ENCODE data around the gene LCN9. TPM values are rescaled to one million over a fixed set of nuclear protein-coding genes. Genes with fewer than 3 reads are reported as not detected.
"Not testable (repeated sequence)": the region's sequence is repeated elsewhere in the genome, so short reads cannot be mapped to it uniquely, and the experiment has no call there.

Gene LCN9
- total and polyA plus RNA-seq, 9 of the 15 experiments (the other 6 are each of a cell fraction or from before 2014, with no cell fraction given): not detected

DNA sequence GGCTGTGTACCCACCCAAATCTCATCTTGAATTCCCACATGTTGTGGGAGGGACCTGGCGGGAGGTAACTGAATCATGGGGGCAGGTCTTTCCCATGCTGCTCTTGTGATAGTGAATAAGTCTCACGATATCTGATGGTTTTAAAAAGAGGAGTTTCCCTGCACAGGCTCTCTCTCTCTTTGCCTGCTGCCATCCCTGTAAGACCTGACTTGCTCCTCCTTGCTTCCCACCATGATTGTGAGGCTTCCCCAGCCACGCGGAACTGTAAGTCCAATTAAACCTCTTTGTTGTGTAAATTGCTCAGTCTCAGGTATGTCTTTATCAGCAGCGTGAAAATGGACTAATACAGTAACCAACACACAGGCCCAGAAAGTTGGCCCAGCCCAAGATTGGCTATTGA is 5.9 kb downstream of the LCN9 start:
- H3K4me3 ChIP-seq; H2AFZ ChIP-seq (ENCODE audit: low read depth, low read length); FAIRE-seq; H3K9ac ChIP-seq (ENCODE audit: insufficient read depth in 1 of 2, low read depth in 2 of 2, low read length in 2 of 2); intact Hi-C loops (cut with micrococcal nuclease); ATAC-seq; H3K27ac ChIP-seq (ENCODE audit: extremely low read depth, low read depth, low read length); H3K4me1 ChIP-seq (replicated peaks in 1 of 2; ENCODE audit: control insufficient read depth in 2 of 2, insufficient read depth in 2 of 2, low read length in 2 of 2); H3K9me1 ChIP-seq (ENCODE audit: control insufficient read depth, insufficient read depth, low read length); in situ Hi-C loops (cut with MboI); H4K20me1 ChIP-seq (replicated peaks; ENCODE audit: control insufficient read depth, insufficient read depth, low read length); DNase-seq (ENCODE audit: extremely low read depth in 1 of 4, low spot score in 3 of 4); CTCF ChIA-PET (ENCODE audit: low intra/inter-chr PET ratio); H3K36me3 ChIP-seq (ENCODE audit: control insufficient read depth, insufficient read depth, low read length); H3K4me2 ChIP-seq (ENCODE audit: insufficient read depth, low read length); H3K79me2 ChIP-seq (ENCODE audit: control insufficient read depth, insufficient read depth, low read length); H3K9me3 ChIP-seq (replicated peaks; ENCODE audit: control insufficient read depth, insufficient read depth, low read depth, low read length); BruUV-seq (replicated peaks): not testable (repeated sequence)
- POLR2A ChIA-PET: interaction anchor here (0.6 kb wide), 1 partner anchor 90 kb away, joined by 3 read pairs; no protein-coding TSS in a partner anchor
- peak; percentile 97 for TF ChIP-seq ZNF431 (CRISPR knock-in tag; IDR thresholded peaks at IDR 0.05)
- 0% methylated on average over 5 of the region's 5 CpGs for WGBS (ENCODE audit: insufficient coverage, low coverage, missing lambda C conversion rate)
- peaks cover 9 to 48% of the 10 kb centered on the region in 2 experiments; a peak in 4 of 5 replicates for H3K27me3 ChIP-seq (ENCODE audit: control insufficient read depth in 2 of 2, insufficient read depth in 2 of 2, low read length in 2 of 2)

DNA sequence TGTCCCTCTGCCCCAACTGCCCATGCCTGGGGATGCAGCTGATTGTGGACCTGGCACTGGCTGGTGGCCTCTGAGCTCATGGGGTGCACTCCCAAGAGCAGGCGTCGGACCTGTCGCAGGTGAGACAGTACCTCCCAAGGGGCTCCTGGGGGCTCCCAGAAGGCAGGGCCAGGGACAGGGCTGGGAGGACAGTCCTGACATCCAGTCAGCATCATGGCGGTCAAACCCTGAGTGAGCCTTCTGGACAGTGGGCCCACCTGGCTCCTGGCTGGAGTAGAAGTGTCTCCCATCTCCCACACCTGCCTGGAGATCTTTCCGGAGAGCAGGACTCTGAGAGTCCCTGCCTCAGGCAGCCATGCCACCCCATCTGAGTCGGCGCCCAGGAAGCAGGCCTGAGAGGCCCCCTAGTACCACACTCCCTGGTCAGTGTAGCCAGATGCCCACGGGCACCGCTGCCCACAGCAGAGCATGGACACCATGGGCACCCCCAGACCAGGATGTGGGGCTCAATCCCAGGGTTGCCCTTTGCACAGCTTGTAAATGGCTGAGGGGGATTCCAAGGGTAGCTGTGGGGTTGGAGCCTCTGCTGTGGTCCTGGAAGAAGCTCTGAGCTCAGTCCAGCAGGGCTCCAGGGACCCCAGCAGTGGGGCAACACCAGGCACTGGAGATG is 6.6 kb downstream of the LCN9 start:
- Histone ChIP-seq H3K4me3 (no peak overlapping the region), H4K20me1 (replicated peaks; ENCODE audit: control insufficient read depth, insufficient read depth, low read length) (peaks cover 7% of the 10 kb centered on the region; the same call in 1 of the 2 replicates), H3K27ac (ENCODE audit: extremely low read depth, low read depth, low read length) (no peak overlapping the region), H3K9ac (ENCODE audit: insufficient read depth in 1 of 2, low read depth in 2 of 2, low read length in 2 of 2) (no peak overlapping the region; a peak in 1 of 4 replicates), H3K4me2 (ENCODE audit: insufficient read depth, low read length) (no peak overlapping the region), H3K4me1 (replicated peaks in 1 of 2; ENCODE audit: control insufficient read depth in 2 of 2, insufficient read depth in 2 of 2, low read length in 2 of 2) (peaks cover 0 to 9% of the 10 kb centered on the region in 2 experiments; a peak in 1 of 5 replicates), H3K79me2 (ENCODE audit: control insufficient read depth, insufficient read depth, low read length) (no peaks in the 10 kb centered on the region), H3K27me3 (ENCODE audit: control insufficient read depth in 2 of 2, insufficient read depth in 2 of 2, low read length in 2 of 2) (peaks cover 13 to 48% of the 10 kb centered on the region in 2 experiments; a peak in 4 of 5 replicates), H3K9me3 (replicated peaks; ENCODE audit: control insufficient read depth, insufficient read depth, low read depth, low read length) (no peaks in the 10 kb centered on the region), H3K36me3 (ENCODE audit: control insufficient read depth, insufficient read depth, low read length) (no peaks in the 10 kb centered on the region), H2AFZ (ENCODE audit: low read depth, low read length) (no peak overlapping the region), H3K9me1 (ENCODE audit: control insufficient read depth, insufficient read depth, low read length) (no peaks in the 10 kb centered on the region)
- ATAC-seq (no peak), FAIRE-seq (no peak), DNase-seq (ENCODE audit: extremely low read depth in 1 of 4, low spot score in 3 of 4) (no peak)
- no TSS peak for BruUV-seq (replicated peaks)
- intact Hi-C loops (cut with micrococcal nuclease) (no loop called here), in situ Hi-C loops (cut with MboI) (no loop called here)
- under 1% methylated on average over 9 of the region's 9 CpGs for WGBS (ENCODE audit: insufficient coverage, low coverage, missing lambda C conversion rate)
- ChIA-PET POLR2A (no interaction called here), CTCF (ENCODE audit: low intra/inter-chr PET ratio) (no interaction called here)
- TF ChIP-seq, protein P1, sequence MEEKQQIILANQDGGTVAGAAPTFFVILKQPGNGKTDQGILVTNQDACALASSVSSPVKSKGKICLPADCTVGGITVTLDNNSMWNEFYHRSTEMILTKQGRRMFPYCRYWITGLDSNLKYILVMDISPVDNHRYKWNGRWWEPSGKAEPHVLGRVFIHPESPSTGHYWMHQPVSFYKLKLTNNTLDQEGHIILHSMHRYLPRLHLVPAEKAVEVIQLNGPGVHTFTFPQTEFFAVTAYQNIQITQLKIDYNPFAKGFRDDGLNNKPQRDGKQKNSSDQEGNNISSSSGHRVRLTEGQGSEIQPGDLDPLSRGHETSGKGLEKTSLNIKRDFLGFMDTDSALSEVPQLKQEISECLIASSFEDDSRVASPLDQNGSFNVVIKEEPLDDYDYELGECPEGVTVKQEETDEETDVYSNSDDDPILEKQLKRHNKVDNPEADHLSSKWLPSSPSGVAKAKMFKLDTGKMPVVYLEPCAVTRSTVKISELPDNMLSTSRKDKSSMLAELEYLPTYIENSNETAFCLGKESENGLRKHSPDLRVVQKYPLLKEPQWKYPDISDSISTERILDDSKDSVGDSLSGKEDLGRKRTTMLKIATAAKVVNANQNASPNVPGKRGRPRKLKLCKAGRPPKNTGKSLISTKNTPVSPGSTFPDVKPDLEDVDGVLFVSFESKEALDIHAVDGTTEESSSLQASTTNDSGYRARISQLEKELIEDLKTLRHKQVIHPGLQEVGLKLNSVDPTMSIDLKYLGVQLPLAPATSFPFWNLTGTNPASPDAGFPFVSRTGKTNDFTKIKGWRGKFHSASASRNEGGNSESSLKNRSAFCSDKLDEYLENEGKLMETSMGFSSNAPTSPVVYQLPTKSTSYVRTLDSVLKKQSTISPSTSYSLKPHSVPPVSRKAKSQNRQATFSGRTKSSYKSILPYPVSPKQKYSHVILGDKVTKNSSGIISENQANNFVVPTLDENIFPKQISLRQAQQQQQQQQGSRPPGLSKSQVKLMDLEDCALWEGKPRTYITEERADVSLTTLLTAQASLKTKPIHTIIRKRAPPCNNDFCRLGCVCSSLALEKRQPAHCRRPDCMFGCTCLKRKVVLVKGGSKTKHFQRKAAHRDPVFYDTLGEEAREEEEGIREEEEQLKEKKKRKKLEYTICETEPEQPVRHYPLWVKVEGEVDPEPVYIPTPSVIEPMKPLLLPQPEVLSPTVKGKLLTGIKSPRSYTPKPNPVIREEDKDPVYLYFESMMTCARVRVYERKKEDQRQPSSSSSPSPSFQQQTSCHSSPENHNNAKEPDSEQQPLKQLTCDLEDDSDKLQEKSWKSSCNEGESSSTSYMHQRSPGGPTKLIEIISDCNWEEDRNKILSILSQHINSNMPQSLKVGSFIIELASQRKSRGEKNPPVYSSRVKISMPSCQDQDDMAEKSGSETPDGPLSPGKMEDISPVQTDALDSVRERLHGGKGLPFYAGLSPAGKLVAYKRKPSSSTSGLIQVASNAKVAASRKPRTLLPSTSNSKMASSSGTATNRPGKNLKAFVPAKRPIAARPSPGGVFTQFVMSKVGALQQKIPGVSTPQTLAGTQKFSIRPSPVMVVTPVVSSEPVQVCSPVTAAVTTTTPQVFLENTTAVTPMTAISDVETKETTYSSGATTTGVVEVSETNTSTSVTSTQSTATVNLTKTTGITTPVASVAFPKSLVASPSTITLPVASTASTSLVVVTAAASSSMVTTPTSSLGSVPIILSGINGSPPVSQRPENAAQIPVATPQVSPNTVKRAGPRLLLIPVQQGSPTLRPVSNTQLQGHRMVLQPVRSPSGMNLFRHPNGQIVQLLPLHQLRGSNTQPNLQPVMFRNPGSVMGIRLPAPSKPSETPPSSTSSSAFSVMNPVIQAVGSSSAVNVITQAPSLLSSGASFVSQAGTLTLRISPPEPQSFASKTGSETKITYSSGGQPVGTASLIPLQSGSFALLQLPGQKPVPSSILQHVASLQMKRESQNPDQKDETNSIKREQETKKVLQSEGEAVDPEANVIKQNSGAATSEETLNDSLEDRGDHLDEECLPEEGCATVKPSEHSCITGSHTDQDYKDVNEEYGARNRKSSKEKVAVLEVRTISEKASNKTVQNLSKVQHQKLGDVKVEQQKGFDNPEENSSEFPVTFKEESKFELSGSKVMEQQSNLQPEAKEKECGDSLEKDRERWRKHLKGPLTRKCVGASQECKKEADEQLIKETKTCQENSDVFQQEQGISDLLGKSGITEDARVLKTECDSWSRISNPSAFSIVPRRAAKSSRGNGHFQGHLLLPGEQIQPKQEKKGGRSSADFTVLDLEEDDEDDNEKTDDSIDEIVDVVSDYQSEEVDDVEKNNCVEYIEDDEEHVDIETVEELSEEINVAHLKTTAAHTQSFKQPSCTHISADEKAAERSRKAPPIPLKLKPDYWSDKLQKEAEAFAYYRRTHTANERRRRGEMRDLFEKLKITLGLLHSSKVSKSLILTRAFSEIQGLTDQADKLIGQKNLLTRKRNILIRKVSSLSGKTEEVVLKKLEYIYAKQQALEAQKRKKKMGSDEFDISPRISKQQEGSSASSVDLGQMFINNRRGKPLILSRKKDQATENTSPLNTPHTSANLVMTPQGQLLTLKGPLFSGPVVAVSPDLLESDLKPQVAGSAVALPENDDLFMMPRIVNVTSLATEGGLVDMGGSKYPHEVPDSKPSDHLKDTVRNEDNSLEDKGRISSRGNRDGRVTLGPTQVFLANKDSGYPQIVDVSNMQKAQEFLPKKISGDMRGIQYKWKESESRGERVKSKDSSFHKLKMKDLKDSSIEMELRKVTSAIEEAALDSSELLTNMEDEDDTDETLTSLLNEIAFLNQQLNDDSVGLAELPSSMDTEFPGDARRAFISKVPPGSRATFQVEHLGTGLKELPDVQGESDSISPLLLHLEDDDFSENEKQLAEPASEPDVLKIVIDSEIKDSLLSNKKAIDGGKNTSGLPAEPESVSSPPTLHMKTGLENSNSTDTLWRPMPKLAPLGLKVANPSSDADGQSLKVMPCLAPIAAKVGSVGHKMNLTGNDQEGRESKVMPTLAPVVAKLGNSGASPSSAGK (IDR thresholded peaks at IDR 0.05): no peak
- TF ChIP-seq CEBPB (tag; IDR thresholded peaks at IDR 0.05): no peak

Data from K562 (cell line).